Kidney (tissue), 14 donors: ENCODE results near the gene ING5. TPM values are rescaled to one million over a fixed set of nuclear protein-coding genes. Genes with fewer than 3 reads are reported as not detected.

Source experiments
- DNase-seq, 5 donors: peaks; one replicate each; pipeline ENCODE4 v3.0.0-alpha.2; 2013 to 2020
- FAIRE-seq: peaks from 2 replicates; lab custom pipeline; 2012; peaks lifted over from hg19 to GRCh38; lab: Jason Lieb, UNC
- H3K27ac ChIP-seq, 2 donors: one replicate each; pipeline ENCODE4 v1.7.0; 2013; ENCODE audit warnings: low read depth in 2 of 2, low read length in 2 of 2, inconsistent platforms in 1 of 2
- H3K27me3 ChIP-seq: one replicate; pipeline ENCODE4 v1.7.1; 2013; ENCODE audit warnings: low read length, inconsistent platforms; ENCODE audit not compliant: control insufficient read depth, insufficient read depth
- H3K36me3 ChIP-seq, 3 donors: one replicate each; pipeline versions ENCODE4 v1.7.0 to v1.7.1; 2013; ENCODE audit warnings: low read length in 3 of 3, control low read depth in 1 of 3, inconsistent platforms in 1 of 3; ENCODE audit not compliant: insufficient read depth in 3 of 3, control insufficient read depth in 2 of 3
- H3K4me1 ChIP-seq, 3 donors: one replicate each; pipeline versions ENCODE4 v1.7.0 to v1.7.1; 2013; ENCODE audit warnings: low read length in 3 of 3, inconsistent platforms in 1 of 3, low read depth in 1 of 3; ENCODE audit not compliant: control insufficient read depth in 2 of 3, insufficient read depth in 2 of 3
- H3K4me3 ChIP-seq, 3 donors: one replicate each; pipeline versions ENCODE4 v1.7.0 to v1.8.1; 2013; ENCODE audit warnings: low read length in 3 of 3, control low read depth in 1 of 3, inconsistent platforms in 1 of 3
- H3K9ac ChIP-seq, 3 donors: one replicate each; pipeline versions ENCODE4 v1.7.0 to v1.7.1; 2013; ENCODE audit warnings: low read length in 3 of 3, control low read depth in 1 of 3, inconsistent platforms in 1 of 3
- H3K9me3 ChIP-seq, 3 donors: one replicate each; pipeline versions ENCODE4 v1.7.0 to v1.7.1; 2013; ENCODE audit warnings: low read length in 3 of 3, control low read depth in 1 of 3, inconsistent platforms in 1 of 3; ENCODE audit not compliant: control insufficient read depth in 2 of 3, insufficient read depth in 1 of 3
- CTCF ChIP-seq: IDR thresholded peaks from 3 replicates; pipeline ENCODE4 v1.5.1; 2012; ENCODE audit warnings: mild to moderate bottlenecking, moderate library complexity, borderline replicate concordance; ENCODE audit not compliant: insufficient read depth; ENCODE audit errors: extremely low read depth
- intact Hi-C: fragments of 100-400 bp; cut with DNase I; formaldehyde crosslinking; loops from one replicate; pipeline ENCODE4 v1.11.1; 2022
- polyA plus RNA-seq: library from polyadenylated mRNA; stranded (reverse); fragments of 350-450 nt; fragmentation: Illumina TruSeq; extraction: RNeasy Lipid Tissue Mini Kit (QIAGEN cat#74804); gene quantifications from one replicate; pipeline ENCODE4 v1.2.3, GENCODE V29; 2014; ENCODE audit warnings: low read depth, low replicate concordance; ENCODE audit not compliant: insufficient read depth
- total RNA-seq: library from RNA; stranded (reverse); fragmentation: NEBNext Ultra II Directional; extraction: Animal tissue kit (Norgen Biotek cat#: 25700); gene quantifications from one replicate; pipeline ENCODE4 v1.2.1, GENCODE V29; 2021
- donor health status: control.
- donor health status: control.
- donor health status: control.
- donor health status: control.
- donor health status: control.
- donor health status: DM: yes; HTN: yes; CAD: no.
- donor health status: Normal renal cell carcinoma (clear cell type).

The ING5 gene
- total and polyA plus RNA-seq, 2 donors from 2014 or later = 27.3 to 37.7 TPM

DNA sequence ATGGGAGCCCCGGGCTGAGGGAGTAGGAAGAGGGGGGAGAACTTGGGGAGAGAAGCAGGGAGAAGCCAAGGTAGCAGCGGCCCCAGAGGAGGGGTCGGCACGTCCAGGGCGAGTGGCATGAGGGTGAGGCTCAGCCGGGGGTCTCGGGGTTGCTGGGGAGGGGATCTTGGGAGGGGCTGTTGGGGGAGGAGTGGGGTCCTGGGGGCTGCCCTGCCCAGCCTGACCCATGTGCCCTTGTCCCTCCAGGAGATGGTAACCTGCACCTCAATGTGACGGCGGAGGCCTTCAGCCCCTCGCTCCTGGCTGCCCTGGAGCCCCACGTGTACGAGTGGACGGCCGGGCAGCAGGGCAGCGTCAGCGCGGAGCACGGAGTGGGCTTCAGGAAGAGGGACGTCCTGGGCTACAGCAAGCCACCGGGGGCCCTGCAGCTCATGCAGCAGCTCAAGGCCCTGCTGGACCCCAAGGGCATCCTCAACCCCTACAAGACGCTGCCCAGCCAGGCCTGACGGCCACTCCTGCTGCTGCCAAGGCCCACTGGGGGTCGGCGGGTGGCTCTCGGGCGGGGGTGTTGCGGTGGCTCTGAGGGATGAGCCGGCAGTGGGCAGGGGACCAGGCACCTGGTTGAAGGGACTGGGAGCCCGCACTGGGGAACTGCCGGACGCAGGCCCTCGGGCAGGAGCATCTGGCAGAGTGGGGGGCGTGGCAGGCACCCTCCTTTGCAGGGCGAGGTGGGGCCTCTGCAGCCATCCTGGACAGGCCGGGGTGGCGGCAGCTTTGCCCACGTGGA is 65.8 kb downstream of the ING5 start:
- Histone ChIP-seq H3K9ac (no peak overlapping the region), H3K27ac (no peak overlapping the region), H3K4me1 (peaks cover 0 to 16% (median 10%) of the 10 kb centered on the region in 3 donors), H3K9me3 (no peaks in the 10 kb centered on the region), H3K27me3 (no peaks in the 10 kb centered on the region), H3K4me3 (no peak overlapping the region), H3K36me3 (peaks cover 0 to 2% (median 0%) of the 10 kb centered on the region in 3 donors)
- peak in 2 of 5 donors; percentile 44 to 75 for DNase-seq
- intact Hi-C loops = no loop called here
- no peak for TF ChIP-seq CTCF
- no peak for FAIRE-seq

GRCh38 chr2:241768251-241768711 is 66.4 kb downstream of the ING5 start:
- Histone ChIP-seq H3K27me3 (no peaks in the 10 kb centered on the region), H3K9me3 (no peaks in the 10 kb centered on the region), H3K36me3 (peaks cover 0 to 2% (median 0%) of the 10 kb centered on the region in 3 donors), H3K4me3 (no peak overlapping the region), H3K27ac (no peak overlapping the region), H3K9ac (no peak overlapping the region), H3K4me1 (peaks cover 0 to 16% (median 10%) of the 10 kb centered on the region in 3 donors)
- no peak for TF ChIP-seq CTCF
- DNase-seq (no peak), FAIRE-seq (no peak)
- intact Hi-C loops = no loop called here

GRCh38 chr2:241768850-241769249 is 67.0 kb downstream of the ING5 start:
- peak in 1 of 5 donors; percentile 36 for DNase-seq
- no peak overlapping the region for H3K27ac ChIP-seq
- no peak overlapping the region for H3K4me3 ChIP-seq
- no peak for TF ChIP-seq CTCF
- H3K9ac ChIP-seq = no peak overlapping the region
- peaks cover 0 to 16% (median 10%) of the 10 kb centered on the region in 3 donors for H3K4me1 ChIP-seq
- peaks cover 0 to 2% (median 0%) of the 10 kb centered on the region in 3 donors for H3K36me3 ChIP-seq
- intact Hi-C loops = no loop called here
- no peaks in the 10 kb centered on the region for H3K9me3 ChIP-seq
- no peaks in the 10 kb centered on the region for H3K27me3 ChIP-seq
- FAIRE-seq = no peak
